A549 treated with AZD9567 at 1 μM for 4 hours (cell line): ENCODE results near the gene FFAR3. TPM values are rescaled to one million over a fixed set of nuclear protein-coding genes. Genes with fewer than 3 reads are reported as not detected.

Source experiments
- total RNA-seq: library from RNA; stranded (reverse); fragments of 200-300 nt; extraction: Qiagen RNA extraction; gene quantifications from 5 replicates; pipeline ENCODE4 v1.2.3, GENCODE V29; 2022; ENCODE audit not compliant: insufficient read depth

FFAR3 gene, protein sequence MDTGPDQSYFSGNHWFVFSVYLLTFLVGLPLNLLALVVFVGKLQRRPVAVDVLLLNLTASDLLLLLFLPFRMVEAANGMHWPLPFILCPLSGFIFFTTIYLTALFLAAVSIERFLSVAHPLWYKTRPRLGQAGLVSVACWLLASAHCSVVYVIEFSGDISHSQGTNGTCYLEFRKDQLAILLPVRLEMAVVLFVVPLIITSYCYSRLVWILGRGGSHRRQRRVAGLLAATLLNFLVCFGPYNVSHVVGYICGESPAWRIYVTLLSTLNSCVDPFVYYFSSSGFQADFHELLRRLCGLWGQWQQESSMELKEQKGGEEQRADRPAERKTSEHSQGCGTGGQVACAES
- total RNA-seq: 0.07 TPM in 1 of 5 replicates, not detected in the others

DNA sequence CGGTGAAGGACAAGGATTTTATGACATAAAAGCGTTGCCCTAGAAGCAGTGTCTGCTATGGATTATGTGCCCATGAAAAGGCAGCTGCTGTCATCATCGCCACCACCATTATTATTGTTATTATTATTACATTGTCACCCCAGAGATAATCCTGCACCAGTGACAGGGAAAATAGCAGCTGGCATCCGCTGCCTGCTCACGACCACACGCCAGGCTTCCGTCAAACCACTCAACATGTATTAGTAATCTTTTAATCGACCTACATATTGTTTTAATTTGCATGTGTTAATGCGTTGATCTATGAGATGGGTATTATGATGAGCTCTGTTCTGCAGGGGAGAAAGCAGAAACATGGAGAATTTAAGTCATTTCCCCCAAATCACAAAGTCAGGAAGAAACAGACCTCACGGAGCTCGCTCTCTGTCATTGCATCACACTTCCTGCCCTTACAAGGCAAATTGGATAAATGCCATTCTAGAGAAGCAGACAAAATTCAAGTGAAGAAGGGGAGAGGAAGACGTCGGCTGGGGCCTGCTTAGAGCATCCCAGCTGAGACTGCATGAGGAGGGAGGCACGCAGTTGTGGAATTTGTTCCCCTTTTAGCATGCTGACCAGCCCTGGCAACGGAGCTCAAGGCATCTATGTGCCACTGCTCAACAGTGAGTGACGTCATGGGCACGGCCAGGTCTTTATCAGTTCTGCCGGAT lies at the start of gene FFAR3:
Gene FFAR3 (plus strand): TSS at position 594 of the 707 bp plus-strand sequence. CDS start 431 bp downstream, outside the sequence.

DNA sequence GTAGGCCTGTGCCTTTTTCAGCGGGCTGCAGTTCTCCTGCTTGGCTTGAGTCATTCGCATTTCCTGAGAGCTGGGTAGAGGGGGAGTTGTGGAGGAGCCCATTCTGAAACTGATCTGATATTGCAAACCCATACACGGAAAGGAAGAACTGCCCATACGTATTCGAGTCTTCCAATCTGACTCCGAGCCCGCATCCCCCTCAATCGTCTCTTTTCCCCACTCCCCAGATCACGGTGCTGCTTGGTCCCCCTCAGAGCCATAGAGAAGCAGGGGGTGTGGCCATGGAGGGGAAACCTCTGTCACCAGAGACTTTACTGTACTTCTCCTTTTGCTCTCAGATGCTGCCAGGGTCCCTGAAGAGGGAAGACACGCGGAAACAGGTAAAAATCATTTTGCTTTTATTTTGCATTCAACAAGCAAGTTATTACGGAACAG lies 29.4 kb upstream of the FFAR3 start, which contains the start of gene CD22:
Gene CD22 (plus strand): TSS at position 337 of the 435 bp plus-strand sequence. CDS start 2,854 bp downstream, outside the sequence.

GRCh38 chr19:35347171-35347929 lies 10.9 kb upstream of the FFAR3 start, which contains the start of gene FFAR1:
TSS of gene FFAR1 (plus strand) at chr19:35347902. CDS start at chr19:35351552, 3,650 bp downstream.

GRCh38 chr19:35370722-35371121 lies 12.5 kb downstream of the FFAR3 start, which contains the start of gene GPR42:
TSS of gene GPR42 (plus strand) at chr19:35371068. CDS start at chr19:35371360, 292 bp downstream.

Other genes with a start within 250 kb of the FFAR3 start
- 0.17 to 0.50 TPM (median 0.35 TPM) in 4 of 5 replicates, not detected in the other for gene FXYD3, start 242.6 kb upstream of the FFAR3 start, total RNA-seq
- 0.07 to 0.32 TPM (median 0.22 TPM) in 4 of 5 replicates, not detected in the other for gene LGI4, start 223.4 kb upstream of the FFAR3 start, total RNA-seq
- gene FXYD1, start 219.6 kb upstream of the FFAR3 start, total RNA-seq: 0.21 to 0.88 TPM (median 0.29 TPM) in 4 of 5 replicates, not detected in the other
- 0.21 to 0.29 TPM (median 0.23 TPM) in 4 of 5 replicates, not detected in the other for gene FXYD7, start 215.2 kb upstream of the FFAR3 start, total RNA-seq
- gene FXYD5, start 203.7 kb upstream of the FFAR3 start, total RNA-seq: 172 to 212 TPM (median 198 TPM) in 5 replicates
- gene FAM187B, start 129.7 kb upstream of the FFAR3 start, total RNA-seq: not detected in 5 replicates
- gene LSR, start 109.5 kb upstream of the FFAR3 start, total RNA-seq: 5.7 to 11.3 TPM (median 9.0 TPM) in 5 replicates
- 127 to 152 TPM (median 146 TPM) in 5 replicates for gene USF2, start 89.5 kb upstream of the FFAR3 start, total RNA-seq
- gene HAMP, start 75.9 kb upstream of the FFAR3 start, total RNA-seq: 0.06 to 0.27 TPM (median 0.12 TPM) in 4 of 5 replicates, not detected in the other
- 0.09 to 0.13 TPM in 2 of 5 replicates, not detected in the others for gene MAG, start 66.3 kb upstream of the FFAR3 start, total RNA-seq
- gene CD22, start 29.3 kb upstream of the FFAR3 start, total RNA-seq: 0.65 to 1.4 TPM (median 0.98 TPM) in 4 of 5 replicates, not detected in the other
- 0.05 TPM in 1 of 5 replicates, not detected in the others for gene FFAR1, start 10.6 kb upstream of the FFAR3 start, total RNA-seq
- gene GPR42, start 12.6 kb downstream of the FFAR3 start, total RNA-seq: not detected in 5 replicates
- 0.14 TPM in 1 of 5 replicates, not detected in the others for gene FFAR2, start 89.8 kb downstream of the FFAR3 start, total RNA-seq
- not detected in 5 replicates for gene KRTDAP, start 132.0 kb downstream of the FFAR3 start, total RNA-seq
- gene DMKN, start 155.2 kb downstream of the FFAR3 start, total RNA-seq: 32.2 to 38.6 TPM (median 34.4 TPM) in 5 replicates
- 1.9 to 3.2 TPM (median 2.6 TPM) in 5 replicates for gene SBSN, start 169.9 kb downstream of the FFAR3 start, total RNA-seq
- gene GAPDHS, start 175.0 kb downstream of the FFAR3 start, total RNA-seq: 0.10 to 0.15 TPM in 2 of 5 replicates, not detected in the others
- 340 to 440 TPM (median 431 TPM) in 5 replicates for gene TMEM147, start 187.2 kb downstream of the FFAR3 start, total RNA-seq
- 0.07 to 0.08 TPM in 2 of 5 replicates, not detected in the others for gene ATP4A, start 205.2 kb downstream of the FFAR3 start, total RNA-seq
- gene PMIS2, start 227.7 kb downstream of the FFAR3 start, total RNA-seq: not detected in 5 replicates